KMS-11 (cell line): ENCODE results near the gene L1TD1.

Experiments
- H2AFZ ChIP-seq: fragments of 200-600 bp; sonication (generic); 2 replicates; pipeline ENCODE4 v1.6.1; 2016; ENCODE audit warnings: antibody characterized with exemption, mixed run types, low read depth
- H3K27ac ChIP-seq: fragments of 200-600 bp; sonication (generic); 2 replicates; pipeline ENCODE4 v1.6.1; 2016; ENCODE audit warnings: mild to moderate bottlenecking, mixed run types
- H3K27me3 ChIP-seq: fragments of 200-600 bp; sonication (generic); 2 replicates; pipeline ENCODE4 v1.6.1; 2017; ENCODE audit warnings: mild to moderate bottlenecking, low read depth, mixed run types, moderate library complexity; ENCODE audit not compliant: insufficient read depth
- H3K36me3 ChIP-seq: fragments of 200-600 bp; sonication (generic); 2 replicates; pipeline ENCODE4 v1.6.1; 2017; ENCODE audit warnings: mild to moderate bottlenecking, mixed run types; ENCODE audit not compliant: insufficient read depth
- H3K4me1 ChIP-seq: fragments of 200-600 bp; sonication (generic); 2 replicates; pipeline ENCODE4 v1.6.1; 2016; ENCODE audit warnings: mild to moderate bottlenecking, low read depth, mixed run types; ENCODE audit not compliant: poor library complexity, severe bottlenecking
- H3K4me2 ChIP-seq: fragments of 200-600 bp; sonication (generic); 2 replicates; pipeline ENCODE4 v1.7.0; 2016; ENCODE audit warnings: mild to moderate bottlenecking, mixed run types
- H3K4me3 ChIP-seq: fragments of 200-600 bp; sonication (generic); IDR thresholded peaks from 2 replicates; pipeline ENCODE4 v1.6.1; 2017; ENCODE audit warnings: low read depth, low read length, mixed read lengths; ENCODE audit not compliant: insufficient read depth
- H3K79me2 ChIP-seq: fragments of 200-600 bp; sonication (generic); 2 replicates; pipeline ENCODE4 v1.6.1; 2016; ENCODE audit warnings: low read depth, mixed run types; ENCODE audit not compliant: insufficient read depth
- H3K9ac ChIP-seq: fragments of 200-600 bp; sonication (generic); 2 replicates; pipeline ENCODE4 v1.6.1; 2016; ENCODE audit warnings: mild to moderate bottlenecking, mixed run types
- H4K20me1 ChIP-seq: fragments of 200-600 bp; sonication (generic); 2 replicates; pipeline ENCODE4 v1.6.1; 2016; ENCODE audit warnings: mild to moderate bottlenecking, mixed run types; ENCODE audit not compliant: insufficient read depth
- TF ChIP-seq, protein P1 (sequence below): fragments of 200-600 bp; sonication (generic); conservative IDR thresholded peaks from 2 replicates; pipeline ENCODE4 v1.6.1; 2017; ENCODE audit warnings: low read depth, mild to moderate bottlenecking, antibody characterized with exemption, low read length, moderate library complexity, mixed read lengths

Gene L1TD1

DNA sequence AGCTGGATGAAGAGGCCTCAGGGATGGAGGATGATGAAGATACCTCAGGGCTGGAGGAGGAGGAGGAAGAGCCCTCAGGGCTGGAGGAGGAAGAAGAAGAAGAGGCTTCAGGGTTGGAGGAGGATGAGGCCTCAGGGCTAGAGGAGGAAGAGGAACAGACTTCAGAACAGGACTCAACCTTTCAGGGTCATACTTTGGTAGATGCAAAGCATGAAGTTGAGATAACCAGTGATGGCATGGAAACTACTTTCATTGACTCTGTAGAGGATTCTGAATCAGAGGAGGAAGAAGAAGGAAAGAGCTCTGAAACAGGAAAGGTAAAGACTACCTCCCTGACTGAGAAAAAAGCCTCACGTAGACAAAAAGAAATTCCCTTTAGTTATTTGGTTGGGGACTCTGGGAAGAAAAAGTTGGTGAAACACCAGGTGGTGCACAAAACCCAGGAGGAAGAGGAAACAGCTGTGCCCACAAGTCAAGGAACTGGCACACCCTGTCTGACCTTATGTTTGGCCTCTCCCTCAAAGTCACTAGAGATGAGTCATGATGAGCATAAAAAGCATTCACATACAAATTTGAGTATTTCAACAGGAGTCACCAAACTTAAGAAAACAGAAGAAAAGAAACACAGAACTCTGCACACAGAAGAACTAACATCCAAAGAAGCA lies 15.4 kb downstream of the L1TD1 start:
- no peak overlapping the region for H3K4me3 ChIP-seq

DNA sequence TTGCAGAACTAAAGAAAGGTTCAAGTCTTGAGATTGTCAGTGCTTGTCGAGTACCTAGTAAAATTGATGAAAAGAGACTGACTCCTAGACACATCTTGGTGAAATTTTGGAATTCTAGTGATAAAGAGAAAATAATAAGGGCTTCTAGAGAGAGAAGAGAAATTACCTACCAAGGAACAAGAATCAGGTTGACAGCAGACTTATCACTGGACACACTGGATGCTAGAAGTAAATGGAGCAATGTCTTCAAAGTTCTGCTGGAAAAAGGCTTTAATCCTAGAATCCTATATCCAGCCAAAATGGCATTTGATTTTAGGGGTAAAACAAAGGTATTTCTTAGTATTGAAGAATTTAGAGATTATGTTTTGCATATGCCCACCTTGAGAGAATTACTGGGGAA lies 16.3 kb downstream of the L1TD1 start:
- H3K27ac ChIP-seq, result no peak overlapping the region
- no peaks in the 10 kb centered on the region for H4K20me1 ChIP-seq
- no peak overlapping the region for H2AFZ ChIP-seq
- TF ChIP-seq, protein P1, sequence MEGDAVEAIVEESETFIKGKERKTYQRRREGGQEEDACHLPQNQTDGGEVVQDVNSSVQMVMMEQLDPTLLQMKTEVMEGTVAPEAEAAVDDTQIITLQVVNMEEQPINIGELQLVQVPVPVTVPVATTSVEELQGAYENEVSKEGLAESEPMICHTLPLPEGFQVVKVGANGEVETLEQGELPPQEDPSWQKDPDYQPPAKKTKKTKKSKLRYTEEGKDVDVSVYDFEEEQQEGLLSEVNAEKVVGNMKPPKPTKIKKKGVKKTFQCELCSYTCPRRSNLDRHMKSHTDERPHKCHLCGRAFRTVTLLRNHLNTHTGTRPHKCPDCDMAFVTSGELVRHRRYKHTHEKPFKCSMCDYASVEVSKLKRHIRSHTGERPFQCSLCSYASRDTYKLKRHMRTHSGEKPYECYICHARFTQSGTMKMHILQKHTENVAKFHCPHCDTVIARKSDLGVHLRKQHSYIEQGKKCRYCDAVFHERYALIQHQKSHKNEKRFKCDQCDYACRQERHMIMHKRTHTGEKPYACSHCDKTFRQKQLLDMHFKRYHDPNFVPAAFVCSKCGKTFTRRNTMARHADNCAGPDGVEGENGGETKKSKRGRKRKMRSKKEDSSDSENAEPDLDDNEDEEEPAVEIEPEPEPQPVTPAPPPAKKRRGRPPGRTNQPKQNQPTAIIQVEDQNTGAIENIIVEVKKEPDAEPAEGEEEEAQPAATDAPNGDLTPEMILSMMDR, result no peak
- no peak overlapping the region for H3K4me2 ChIP-seq
- no peak overlapping the region for H3K4me3 ChIP-seq
- H3K36me3 ChIP-seq, result no peaks in the 10 kb centered on the region
- no peaks in the 10 kb centered on the region for H3K27me3 ChIP-seq
- no peak overlapping the region for H3K9ac ChIP-seq
- H3K79me2 ChIP-seq, result no peaks in the 10 kb centered on the region
- H3K4me1 ChIP-seq, result no peaks in the 10 kb centered on the region

More for the DNA sequence above, 15.4 kb downstream of the L1TD1 start:
- H3K4me2 ChIP-seq, result no peak overlapping the region
- no peaks in the 10 kb centered on the region for H3K27me3 ChIP-seq
- no peak overlapping the region for H3K9ac ChIP-seq
- H3K36me3 ChIP-seq, result no peaks in the 10 kb centered on the region
- H3K79me2 ChIP-seq, result no peaks in the 10 kb centered on the region
- H3K4me1 ChIP-seq, result no peaks in the 10 kb centered on the region
- TF ChIP-seq, protein P1, result no peak
- no peak overlapping the region for H3K27ac ChIP-seq
- no peaks in the 10 kb centered on the region for H4K20me1 ChIP-seq
- no peak overlapping the region for H2AFZ ChIP-seq

DNA sequence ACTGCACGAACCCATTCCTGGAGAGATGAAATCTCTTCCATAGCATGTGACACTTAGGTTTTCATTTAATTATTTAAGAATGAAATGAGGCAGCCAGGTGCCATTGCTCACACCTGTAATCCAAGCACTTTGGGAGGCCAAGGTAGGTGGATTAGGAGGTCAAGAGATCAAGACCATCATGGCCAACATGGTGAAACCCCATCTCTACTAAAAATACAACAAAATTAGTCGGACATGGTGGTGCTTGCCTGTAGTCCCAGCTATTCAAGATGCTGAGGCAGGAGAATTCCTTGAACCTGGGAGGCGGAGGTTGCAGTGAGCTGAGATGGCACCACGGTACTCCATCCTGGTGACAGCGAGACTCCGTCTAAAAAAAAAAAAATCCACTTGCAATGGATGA lies 17.8 kb downstream of the L1TD1 start:
- TF ChIP-seq, protein P1, result no peak
- Histone ChIP-seq H3K4me2 (no peak overlapping the region), H3K36me3 (no peaks in the 10 kb centered on the region), H3K27ac (no peak overlapping the region), H3K4me3 (no peak overlapping the region), H4K20me1 (no peaks in the 10 kb centered on the region), H2AFZ (no peak overlapping the region), H3K79me2 (no peaks in the 10 kb centered on the region), H3K9ac (no peak overlapping the region), H3K4me1 (no peaks in the 10 kb centered on the region), H3K27me3 (no peaks in the 10 kb centered on the region)

DNA sequence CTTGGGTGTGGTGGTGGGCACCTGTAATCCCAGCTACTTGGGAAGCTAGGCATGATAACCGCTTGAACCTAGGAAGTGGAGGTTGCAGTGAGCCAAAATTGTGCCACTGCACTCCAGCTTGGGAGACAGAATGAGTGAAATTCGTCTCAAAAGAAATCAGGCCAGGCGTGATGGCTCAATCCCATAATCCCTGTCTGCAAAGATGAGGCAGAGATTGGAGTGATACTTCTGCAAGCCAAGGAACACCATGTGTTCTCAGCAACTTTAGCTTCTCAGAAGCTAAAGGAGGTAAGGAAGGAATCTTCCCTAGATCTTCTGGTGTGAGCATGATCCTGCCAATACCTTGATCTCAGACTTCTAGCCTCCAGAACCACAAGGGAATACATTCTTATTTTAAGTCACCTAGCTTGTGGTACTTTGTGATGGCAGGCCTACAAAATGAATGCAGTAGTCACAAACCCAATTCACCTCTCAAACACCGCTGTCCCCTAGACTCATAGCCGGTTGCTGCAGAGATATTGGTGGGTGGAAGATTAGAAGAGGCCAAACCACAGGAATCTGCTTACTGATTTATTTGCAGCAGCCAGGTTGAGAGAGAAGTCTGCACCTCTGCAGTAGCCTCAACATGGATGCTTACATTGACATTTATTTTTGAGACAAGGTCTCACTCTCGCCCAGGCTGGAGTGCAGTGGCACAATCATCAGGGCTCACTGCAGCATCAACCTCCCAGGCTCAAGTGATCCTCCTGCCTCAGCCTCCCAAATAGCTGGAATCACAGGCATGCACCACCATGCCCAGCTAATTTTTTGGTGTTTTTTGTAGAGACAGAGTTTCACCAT lies 18.6 kb downstream of the L1TD1 start:
- Histone ChIP-seq H2AFZ (no peak overlapping the region), H3K27me3 (no peaks in the 10 kb centered on the region), H3K4me3 (no peak overlapping the region), H3K27ac (no peak overlapping the region), H3K79me2 (no peaks in the 10 kb centered on the region), H4K20me1 (no peaks in the 10 kb centered on the region), H3K36me3 (no peaks in the 10 kb centered on the region), H3K4me2 (no peak overlapping the region), H3K4me1 (no peaks in the 10 kb centered on the region), H3K9ac (no peak overlapping the region)
- TF ChIP-seq, protein P1, result no peak
